ENCODE results near the gene CCND2. TPM values are rescaled to one million over a fixed set of nuclear protein-coding genes. Genes with fewer than 3 reads are reported as not detected.

CCND2 gene
- total RNA-seq, 1 donor from 2014 or later, result 278 TPM

- H3K27ac Mint-ChIP-seq, result peak overlapping the region; percentile 97
- no peaks in the 10 kb centered on the region for H3K9me3 Mint-ChIP-seq
Observed at GRCh38 chr12:4307593-4308333, 34.2 kb downstream of the CCND2 start.

GRCh38 chr12:4308334-4308950 is 34.9 kb downstream of the CCND2 start:
- no peaks in the 10 kb centered on the region for H3K27me3 Mint-ChIP-seq
- peaks cover 20% of the 10 kb centered on the region for H3K4me1 Mint-ChIP-seq (ENCODE audit: unreplicated experiment)
- H3K4me3 Mint-ChIP-seq, result peak overlapping the region; percentile 80
- H3K36me3 Mint-ChIP-seq, result peaks cover 17% of the 10 kb centered on the region
- peak overlapping the region; percentile 97 for H3K27ac Mint-ChIP-seq
- TF ChIP-seq CTCF (conservative IDR thresholded peaks at IDR 0.05), result no peak
- H3K9me3 Mint-ChIP-seq, result no peaks in the 10 kb centered on the region
- no peak for DNase-seq (ENCODE audit: extremely low spot score, unreplicated experiment)

More at GRCh38 chr12:4307593-4308333, 34.2 kb downstream of the CCND2 start:
- Mint-ChIP-seq H3K4me1 (ENCODE audit: unreplicated experiment) (peaks cover 20% of the 10 kb centered on the region), H3K36me3 (peaks cover 21% of the 10 kb centered on the region), H3K4me3 (peak overlapping the region; percentile 80), H3K27me3 (no peaks in the 10 kb centered on the region)
- TF ChIP-seq CTCF (conservative IDR thresholded peaks at IDR 0.05), result peak; percentile 85
- DNase-seq (ENCODE audit: extremely low spot score, unreplicated experiment), result peak; percentile 81

- no peaks in the 10 kb centered on the region for H3K27me3 Mint-ChIP-seq
- no peak overlapping the region for H3K4me3 Mint-ChIP-seq
- TF ChIP-seq CTCF (conservative IDR thresholded peaks at IDR 0.05), result no peak
- no peaks in the 10 kb centered on the region for H3K9me3 Mint-ChIP-seq
- H3K27ac Mint-ChIP-seq, result peak overlapping the region; percentile 11
- H3K36me3 Mint-ChIP-seq, result peaks cover 11% of the 10 kb centered on the region
- DNase-seq (ENCODE audit: extremely low spot score, unreplicated experiment), result no peak
- peaks cover 15% of the 10 kb centered on the region for H3K4me1 Mint-ChIP-seq (ENCODE audit: unreplicated experiment)
Observed at GRCh38 chr12:4311776-4312175, 38.2 kb downstream of the CCND2 start.

- Mint-ChIP-seq H3K9me3 (no peaks in the 10 kb centered on the region), H3K27me3 (no peaks in the 10 kb centered on the region), H3K27ac (peak overlapping the region; percentile 11)
Observed at GRCh38 chr12:4312251-4312650, 38.7 kb downstream of the CCND2 start.

GRCh38 chr12:4320497-4320852 is 46.9 kb downstream of the CCND2 start:
- Mint-ChIP-seq H3K27me3 (no peaks in the 10 kb centered on the region), H3K9me3 (no peaks in the 10 kb centered on the region), H3K4me3 (peak overlapping the region; percentile 92), H3K4me1 (ENCODE audit: unreplicated experiment) (peaks cover 5% of the 10 kb centered on the region), H3K27ac (peak overlapping the region; percentile 97), H3K36me3 (peaks cover 11% of the 10 kb centered on the region)
- DNase-seq (ENCODE audit: extremely low spot score, unreplicated experiment), result no peak
- no peak for TF ChIP-seq CTCF (conservative IDR thresholded peaks at IDR 0.05)

More at GRCh38 chr12:4312251-4312650, 38.7 kb downstream of the CCND2 start:
- peaks cover 11% of the 10 kb centered on the region for H3K36me3 Mint-ChIP-seq
- no peak for TF ChIP-seq CTCF (conservative IDR thresholded peaks at IDR 0.05)
- no peak overlapping the region for H3K4me3 Mint-ChIP-seq
- no peak for DNase-seq (ENCODE audit: extremely low spot score, unreplicated experiment)
- H3K4me1 Mint-ChIP-seq (ENCODE audit: unreplicated experiment), result peaks cover 11% of the 10 kb centered on the region
